ENCODE measurements around the gene C6orf132. TPM values are rescaled to one million over a fixed set of nuclear protein-coding genes. Genes with fewer than 3 reads are reported as not detected.
A peak's percentile ranks its signal among the peaks of the same experiment; 100 is the strongest.

The C6orf132 gene
- total RNA-seq, 1 experiment from 2014 or later: 0.15 TPM

- Histone ChIP-seq H3K4me1 (ENCODE audit: insufficient read depth, low read length, poor library complexity, severe bottlenecking) (no peaks in the 10 kb centered on the region), H3K36me3 (ENCODE audit: insufficient read depth, low read length, poor library complexity, severe bottlenecking) (peaks cover 49% of the 10 kb centered on the region), H3K27ac (ENCODE audit: low read depth, low read length, poor library complexity, severe bottlenecking) (no peak overlapping the region), H3K27me3 (replicated peaks; ENCODE audit: insufficient read depth, low read depth, low read length, poor library complexity) (no peaks in the 10 kb centered on the region), H3K9me3 (ENCODE audit: low read depth, low read length, poor library complexity, severe bottlenecking) (no peaks in the 10 kb centered on the region), H3K4me3 (ENCODE audit: low read depth, low read length, poor library complexity, severe bottlenecking) (no peak overlapping the region)
- ChIA-PET POLR2A (ENCODE audit: low non-redundant PET) (no interaction called here), CTCF (no interaction called here)
- DNase-seq (ENCODE audit: low spot score): no peak
- intact Hi-C loops (cut with micrococcal nuclease; ENCODE audit: unreplicated experiment): no loop called here
- TF ChIP-seq EZH2 (IDR thresholded peaks at IDR 0.05; ENCODE audit: borderline replicate concordance, low read depth, low read length, poor library complexity, severe bottlenecking) (no peak), CTCF (conservative IDR thresholded peaks at IDR 0.05; ENCODE audit: low read depth, low read length) (no peak)
- BruUV-seq (replicated peaks): no TSS peak
Observed at GRCh38 chr6:42059743-42060142, 82.7 kb downstream of the C6orf132 start.

GRCh38 chr6:42053601-42054000, 88.8 kb downstream of the C6orf132 start:
- Histone ChIP-seq H3K27ac (ENCODE audit: low read depth, low read length, poor library complexity, severe bottlenecking) (no peak overlapping the region), H3K36me3 (ENCODE audit: insufficient read depth, low read length, poor library complexity, severe bottlenecking) (peaks cover 39% of the 10 kb centered on the region), H3K27me3 (replicated peaks; ENCODE audit: insufficient read depth, low read depth, low read length, poor library complexity) (no peaks in the 10 kb centered on the region), H3K4me3 (ENCODE audit: low read depth, low read length, poor library complexity, severe bottlenecking) (no peak overlapping the region), H3K4me1 (ENCODE audit: insufficient read depth, low read length, poor library complexity, severe bottlenecking) (peaks cover 7% of the 10 kb centered on the region), H3K9me3 (ENCODE audit: low read depth, low read length, poor library complexity, severe bottlenecking) (no peaks in the 10 kb centered on the region)
- intact Hi-C loops (cut with micrococcal nuclease; ENCODE audit: unreplicated experiment): no loop called here
- no peak for TF ChIP-seq CTCF (conservative IDR thresholded peaks at IDR 0.05; ENCODE audit: low read depth, low read length)
- no peak for TF ChIP-seq EZH2 (IDR thresholded peaks at IDR 0.05; ENCODE audit: borderline replicate concordance, low read depth, low read length, poor library complexity, severe bottlenecking)
- ChIA-PET POLR2A (ENCODE audit: low non-redundant PET) (no interaction called here), CTCF (no interaction called here)
- BruUV-seq (replicated peaks): no TSS peak
- no peak for DNase-seq (ENCODE audit: low spot score)

GRCh38 chr6:42051268-42051653, 91.2 kb downstream of the C6orf132 start:
- peak overlapping the region; percentile 59 for H3K4me3 ChIP-seq (ENCODE audit: low read depth, low read length, poor library complexity, severe bottlenecking)
- H3K4me1 ChIP-seq (ENCODE audit: insufficient read depth, low read length, poor library complexity, severe bottlenecking): peaks cover 19% of the 10 kb centered on the region
- ChIA-PET POLR2A (ENCODE audit: low non-redundant PET) (interaction anchor here (0.6 kb wide), 1 partner anchor 45 kb away, joined by 3 read pairs; no protein-coding TSS in a partner anchor), CTCF (interaction anchor here (1.2 to 2.2 kb wide), 2 partner anchors 130 to 265 kb away, joined by 4 to 7 read pairs; partner anchors contain the start of genes BYSL and MED20)
- no peaks in the 10 kb centered on the region for H3K27me3 ChIP-seq (replicated peaks; ENCODE audit: insufficient read depth, low read depth, low read length, poor library complexity)
- TF ChIP-seq EZH2 (IDR thresholded peaks at IDR 0.05; ENCODE audit: borderline replicate concordance, low read depth, low read length, poor library complexity, severe bottlenecking) (no peak), CTCF (conservative IDR thresholded peaks at IDR 0.05; ENCODE audit: low read depth, low read length) (no peak)
- H3K9me3 ChIP-seq (ENCODE audit: low read depth, low read length, poor library complexity, severe bottlenecking): no peaks in the 10 kb centered on the region
- H3K27ac ChIP-seq (ENCODE audit: low read depth, low read length, poor library complexity, severe bottlenecking): peak overlapping the region; percentile 91
- intact Hi-C loops (cut with micrococcal nuclease; ENCODE audit: unreplicated experiment): no loop called here
- H3K36me3 ChIP-seq (ENCODE audit: insufficient read depth, low read length, poor library complexity, severe bottlenecking): peaks cover 16% of the 10 kb centered on the region
- no TSS peak for BruUV-seq (replicated peaks)
- DNase-seq (ENCODE audit: low spot score): no peak

Other genes with a start within 250 kb of the C6orf132 start
- 10.5 and 13.0 TPM in 2 replicates for gene USP49, start 247.2 kb downstream of the C6orf132 start, total RNA-seq (2021)
- 31.8 and 39.0 TPM in 2 replicates for gene MED20, start 221.5 kb downstream of the C6orf132 start, total RNA-seq (2021)
- gene BYSL, start 221.1 kb downstream of the C6orf132 start, total RNA-seq (2021): 76.5 and 89.7 TPM in 2 replicates
- gene CCND3, start 200.8 kb downstream of the C6orf132 start, total RNA-seq (2021): 31.9 and 39.9 TPM in 2 replicates
- gene TAF8, start 92.1 kb downstream of the C6orf132 start, total RNA-seq (2021): 22.5 and 26.0 TPM in 2 replicates
- not detected in 2 replicates for gene GUCA1A, start 30.7 kb upstream of the C6orf132 start, total RNA-seq (2021)
- 1.7 and 2.0 TPM in 2 replicates for gene GUCA1B, start 52.3 kb upstream of the C6orf132 start, total RNA-seq (2021)
- gene MRPS10, start 75.2 kb upstream of the C6orf132 start, total RNA-seq (2021): 50.0 and 52.0 TPM in 2 replicates